Measurements from ENCODE around the gene GRM5.

Gene GRM5

GRCh38 chr11:88695689-88696414, 369.9 kb downstream of the GRM5 start:
- DNase-seq (ENCODE audit: low read depth): no peak

DNA sequence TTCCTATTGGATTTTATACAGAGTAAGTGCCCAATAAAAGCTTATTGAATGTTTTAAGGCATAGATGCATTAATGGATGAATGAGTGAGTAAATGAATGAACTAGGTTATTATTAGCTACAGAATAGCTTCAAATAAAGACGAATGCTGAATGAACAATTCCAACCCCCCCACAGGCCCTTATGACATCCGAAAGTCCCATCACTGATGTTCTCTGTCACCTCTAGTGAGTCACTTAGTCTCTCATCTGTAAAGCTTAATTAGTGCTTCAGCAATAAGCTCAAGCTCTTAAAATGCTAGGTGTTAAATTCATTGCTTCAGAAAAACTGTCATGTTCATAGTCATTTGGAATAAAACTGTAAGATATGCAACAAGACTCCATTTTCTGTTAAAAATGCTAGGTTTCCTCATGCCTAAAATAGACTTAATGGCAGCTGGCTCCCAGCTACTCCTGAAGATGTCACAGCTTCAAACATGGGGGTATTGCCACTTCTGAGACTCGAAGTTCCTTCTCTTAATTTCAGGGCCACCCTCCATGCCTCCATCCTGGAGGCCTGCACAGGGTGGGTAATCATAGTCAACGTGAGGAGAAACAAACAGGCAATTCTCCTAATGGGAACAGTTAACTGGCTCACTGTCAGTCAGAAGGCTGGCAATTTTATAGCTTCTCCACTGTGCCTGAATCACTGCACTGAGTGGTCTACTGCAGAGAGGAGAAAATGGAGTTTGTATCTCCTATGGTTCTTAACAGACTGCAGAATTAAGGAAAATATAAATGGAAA, 373.3 kb downstream of the GRM5 start:
- DNase-seq (ENCODE audit: low read depth): no peak

DNA sequence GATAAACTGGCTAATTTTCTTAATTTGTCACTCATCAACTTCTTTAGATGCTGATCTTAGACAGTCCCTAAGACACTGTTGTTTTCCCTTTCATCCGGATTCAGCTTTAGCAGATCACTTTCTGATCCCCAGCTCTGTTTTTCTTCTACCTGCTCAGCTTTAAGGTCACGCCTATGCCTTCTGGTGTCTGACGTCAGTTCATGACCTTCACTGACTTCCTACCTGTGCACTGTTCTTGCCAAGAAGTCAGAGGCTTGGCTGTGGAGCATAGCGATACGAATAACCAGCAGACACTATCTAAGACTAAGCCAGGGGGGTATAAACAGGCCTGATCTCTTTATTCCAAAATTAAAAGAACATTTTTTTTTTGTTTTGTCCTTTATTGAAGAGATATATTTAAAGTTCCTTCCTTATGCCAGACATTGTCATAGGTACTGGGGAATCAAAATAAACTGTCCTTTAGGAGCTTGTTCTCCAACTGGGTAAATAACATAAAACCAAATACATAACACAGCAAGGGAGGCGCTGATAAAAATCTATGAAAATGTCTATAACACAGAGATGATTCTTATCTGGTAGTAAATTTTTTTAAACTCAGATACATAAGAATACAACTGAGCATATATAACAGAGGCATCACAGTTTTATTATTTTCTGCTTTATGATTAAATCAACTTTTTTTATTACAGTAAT, 376.1 kb downstream of the GRM5 start:
- no peak for DNase-seq (ENCODE audit: low read depth)

GRCh38 chr11:88683024-88683423, 382.8 kb downstream of the GRM5 start:
- DNase-seq (ENCODE audit: low read depth): no peak

GRCh38 chr11:88680806-88681205, 385.0 kb downstream of the GRM5 start:
- DNase-seq (ENCODE audit: low read depth): no peak

- no peak for DNase-seq (ENCODE audit: low read depth)
Measured at GRCh38 chr11:88666364-88666763, 399.4 kb downstream of the GRM5 start.

- no peak for DNase-seq (ENCODE audit: low read depth)
Measured at GRCh38 chr11:88657076-88657738, 408.6 kb downstream of the GRM5 start.

DNA sequence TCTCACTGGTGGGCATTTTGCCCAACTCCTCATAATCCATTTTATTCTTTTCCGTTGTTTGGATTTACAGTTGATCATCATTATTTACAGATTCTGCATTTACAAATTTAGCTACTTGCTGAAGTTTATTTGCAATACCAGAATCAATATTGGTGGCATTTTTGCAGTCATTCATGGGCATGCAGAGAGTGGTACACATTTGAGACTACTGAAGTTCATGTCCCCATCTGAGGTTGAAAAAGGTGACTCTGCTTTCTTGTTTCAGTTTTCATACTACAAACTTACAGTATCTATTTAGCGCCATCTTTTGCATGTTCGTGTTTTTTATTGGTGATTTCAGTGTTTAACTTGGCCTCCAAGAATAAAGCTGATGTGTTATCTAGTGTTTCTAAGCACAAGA, 409.5 kb downstream of the GRM5 start:
- DNase-seq (ENCODE audit: low read depth): no peak

DNA sequence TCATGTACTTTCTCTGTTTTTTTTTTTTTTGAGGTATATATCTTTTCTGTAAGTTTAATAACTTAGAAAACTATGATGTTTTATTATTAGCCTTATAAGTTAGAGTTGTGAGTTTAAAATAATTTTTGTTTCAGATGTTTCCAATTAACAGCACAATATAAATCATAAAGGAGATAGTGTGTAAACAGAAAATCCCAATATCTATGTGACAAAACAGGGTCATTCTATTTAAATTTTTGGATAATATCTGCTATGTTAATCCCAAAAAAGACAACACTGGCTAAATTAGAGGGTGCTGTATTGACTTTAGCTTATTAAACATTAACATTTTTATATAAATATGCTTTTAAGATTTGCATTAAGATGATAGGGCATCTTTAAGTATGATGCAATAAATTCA, 410.1 kb downstream of the GRM5 start:
- no peak for DNase-seq (ENCODE audit: low read depth)

GRCh38 chr11:88655196-88655595, 410.6 kb downstream of the GRM5 start:
- DNase-seq (ENCODE audit: low read depth): no peak

GRCh38 chr11:88651556-88651955, 414.2 kb downstream of the GRM5 start:
- DNase-seq (ENCODE audit: low read depth): no peak

GRCh38 chr11:88644724-88645123, 421.1 kb downstream of the GRM5 start:
- no peak for DNase-seq (ENCODE audit: low read depth)

DNA sequence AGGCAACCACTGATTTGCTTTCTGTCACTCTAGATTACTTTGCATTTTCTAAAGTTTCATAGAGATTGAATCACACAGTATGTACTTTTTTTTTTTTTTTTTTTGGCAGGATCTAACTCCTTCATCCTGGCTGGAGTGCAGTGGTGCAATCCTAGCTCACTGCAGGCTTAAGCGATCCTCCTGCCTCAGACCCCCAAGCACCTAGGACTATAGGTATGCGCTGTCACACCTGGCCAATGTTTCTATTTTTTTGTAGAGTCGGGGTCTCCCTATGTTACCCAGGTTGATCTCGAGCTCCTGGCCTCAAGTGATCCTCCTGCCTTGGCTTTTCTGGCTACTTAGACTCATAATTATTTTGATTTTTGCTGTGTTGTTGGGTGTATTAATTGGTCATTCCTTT, 433.6 kb downstream of the GRM5 start:
- no peak for DNase-seq (ENCODE audit: low read depth)

DNA sequence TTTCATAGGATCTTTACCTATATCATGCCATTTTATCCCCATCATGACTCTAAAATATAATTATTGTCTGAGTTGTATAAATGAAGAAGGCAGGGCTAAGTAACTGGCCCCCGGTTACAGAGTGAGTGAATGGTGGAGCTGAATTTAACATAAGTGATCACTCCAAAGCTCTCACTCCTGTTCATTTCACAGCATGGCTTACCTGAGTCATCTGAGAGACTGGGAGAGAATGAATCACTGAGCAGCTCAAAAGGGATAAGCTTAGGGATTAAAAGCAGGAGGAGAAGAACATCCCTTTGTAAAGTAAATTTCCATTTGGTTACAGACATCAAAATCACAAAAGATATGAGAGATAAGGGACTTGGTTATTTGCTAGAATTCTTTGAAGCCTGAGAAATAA, 434.3 kb downstream of the GRM5 start:
- no peak for DNase-seq (ENCODE audit: low read depth)

DNA sequence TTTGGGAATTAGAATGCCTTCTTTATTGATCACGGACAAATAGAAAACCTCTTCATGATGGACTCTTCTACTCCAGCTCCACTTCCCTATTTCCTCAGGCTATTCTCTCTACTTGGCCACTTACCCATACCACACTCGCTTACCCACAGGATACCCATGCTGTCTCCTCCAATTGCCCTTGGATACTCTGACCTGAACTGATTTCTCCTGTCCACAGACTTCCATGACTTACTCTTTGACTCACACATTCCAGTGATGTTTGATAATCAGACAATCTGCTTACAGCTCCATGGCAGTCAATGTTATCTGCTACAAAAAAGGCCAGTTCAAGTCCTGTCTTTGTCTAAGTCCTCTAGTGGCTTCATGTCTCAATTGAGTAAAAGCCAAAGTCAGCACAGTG, 436.3 kb downstream of the GRM5 start:
- no peak for DNase-seq (ENCODE audit: low read depth)

DNA sequence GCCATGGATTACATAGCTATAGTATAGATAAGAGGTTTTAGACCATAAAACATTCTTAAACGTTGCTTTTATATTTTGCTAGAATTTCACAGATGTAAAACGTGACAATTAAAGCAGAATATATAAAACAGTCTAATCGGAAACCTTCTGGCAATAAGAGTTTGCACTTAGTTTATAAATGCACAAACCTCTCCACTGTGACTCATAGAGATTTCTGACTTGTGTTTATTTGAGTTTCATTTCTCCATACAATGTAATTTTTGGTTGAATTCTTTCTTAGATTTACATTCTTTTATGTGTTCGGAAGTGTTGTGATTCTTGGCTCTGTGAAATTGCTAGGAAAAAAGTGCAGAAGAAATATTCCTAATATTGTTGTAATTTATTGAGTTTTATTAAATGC, 439.6 kb downstream of the GRM5 start:
- DNase-seq (ENCODE audit: low read depth): no peak

DNA sequence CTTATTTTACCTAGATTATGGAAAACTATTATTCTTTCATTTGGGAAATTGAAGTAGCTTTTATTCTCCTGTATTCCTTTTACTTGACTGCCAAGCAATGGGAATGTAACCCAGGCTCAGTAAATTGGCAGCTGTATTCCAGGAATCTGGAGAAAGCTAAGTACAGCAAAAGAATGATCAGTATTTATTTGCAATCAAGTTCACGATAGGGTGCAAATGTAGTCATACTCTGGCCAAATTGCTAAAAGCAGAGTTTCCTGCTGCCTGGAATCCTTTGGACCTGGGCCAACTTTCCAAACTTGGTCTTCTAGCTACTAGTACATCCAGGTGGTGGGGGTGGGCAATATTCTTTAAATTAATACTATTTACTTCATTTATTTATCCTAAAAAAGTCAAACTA, 442.3 kb downstream of the GRM5 start:
- DNase-seq (ENCODE audit: low read depth): no peak

DNA sequence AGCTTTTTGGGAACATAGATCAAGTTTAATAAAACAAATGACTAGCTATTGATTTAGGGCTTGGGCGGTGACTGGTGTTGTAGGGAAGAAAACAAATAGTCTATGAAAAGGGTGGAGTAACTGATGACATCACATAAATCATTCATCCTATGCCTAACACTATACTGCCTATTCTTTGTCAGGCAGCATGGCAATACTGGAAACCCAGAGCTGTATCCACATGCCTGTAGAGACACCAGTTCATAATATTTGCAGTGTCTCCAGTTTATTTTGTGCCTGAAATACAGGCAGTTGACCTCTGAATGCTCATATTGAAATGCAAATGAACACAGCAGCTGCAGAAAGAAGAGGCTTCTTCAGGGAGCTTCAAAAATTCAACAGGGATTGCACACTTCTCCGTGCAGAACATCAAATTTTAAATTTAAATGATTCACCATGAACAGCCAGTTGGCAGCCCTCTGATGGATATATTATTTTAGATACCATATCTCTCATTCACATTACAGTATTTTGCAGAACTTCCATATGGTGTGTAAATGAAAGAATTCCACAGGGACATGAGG, 445.1 kb downstream of the GRM5 start:
- DNase-seq (ENCODE audit: low read depth): no peak

GRCh38 chr11:88619656-88620385, 446.0 kb downstream of the GRM5 start:
- no peak for DNase-seq (ENCODE audit: low read depth)

DNA sequence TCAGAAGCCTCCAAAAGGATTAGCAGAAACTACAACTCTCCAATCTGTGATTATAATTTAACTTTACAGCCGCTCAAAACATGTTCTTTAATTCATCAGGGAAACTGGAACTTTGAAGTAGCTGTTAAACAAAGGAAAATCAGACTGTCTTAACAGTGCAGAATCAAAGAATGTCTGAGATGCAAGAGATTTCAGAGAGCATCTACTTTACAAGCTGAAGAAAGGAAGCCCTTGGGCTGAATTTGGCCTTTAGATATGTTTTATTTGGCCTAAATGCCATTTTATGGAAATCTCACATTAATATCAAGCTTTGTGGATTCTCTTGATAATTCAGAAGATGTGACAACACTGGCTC, 446.7 kb downstream of the GRM5 start:
- no peak for DNase-seq (ENCODE audit: low read depth)

GRCh38 chr11:88618327-88619070, 447.3 kb downstream of the GRM5 start:
- DNase-seq (ENCODE audit: low read depth): no peak

Data from stimulated activated CD8-positive, alpha-beta memory T cell treated with anti-CD3 and anti-CD28 coated beads, Interleukin-12 subunit alpha, Interleukin-12 subunit beta, amount 100 ng/mL, for 1 hour (primary cell).